Natural killer cell (primary cell): ENCODE results near the gene MARCHF3. TPM values are rescaled to one million over a fixed set of nuclear protein-coding genes. Genes with fewer than 3 reads are reported as not detected.
"Not testable (repeated sequence)": the region's sequence is repeated elsewhere in the genome, so short reads cannot be mapped to it uniquely, and the experiment has no call there.

Experiments used
- ATAC-seq, 3 donors: fragments of 150-1000 bp in 2 of 3; fragments of 200-7000 bp in 1 of 3; cut with Tn5 transposase; 1 replicate in 1 of 3; 2 replicates in 2 of 3; pipeline ENCODE4 v1.10.0; 2021; ENCODE audit warnings: mild to moderate bottlenecking in 2 of 3, moderate library complexity in 2 of 3
- DNase-seq, 2 donors: peaks; one replicate each; pipeline versions ENCODE4 v3.0.0 to v3.0.0-alpha.2; 2013 to 2021; ENCODE audit warnings: mixed read lengths in 1 of 2
- H3K27ac ChIP-seq: one replicate; pipeline ENCODE4 v1.5.1; 2013; ENCODE audit warnings: mild to moderate bottlenecking, low read length
- H3K27me3 ChIP-seq: one replicate; pipeline ENCODE4 v1.6.1; 2013; ENCODE audit warnings: low read length; ENCODE audit not compliant: control insufficient read depth, insufficient read depth
- H3K36me3 ChIP-seq: one replicate; pipeline ENCODE4 v1.6.1; 2013; ENCODE audit warnings: low read length; ENCODE audit not compliant: control insufficient read depth, insufficient read depth
- H3K4me1 ChIP-seq: one replicate; pipeline ENCODE4 v1.6.1; 2013; ENCODE audit warnings: low read length; ENCODE audit not compliant: control insufficient read depth, insufficient read depth
- H3K4me3 ChIP-seq: one replicate; pipeline ENCODE4 v1.5.1; 2013; ENCODE audit warnings: low read length
- H3K9me3 ChIP-seq: one replicate; pipeline ENCODE4 v1.6.1; 2013; ENCODE audit warnings: low read length; ENCODE audit not compliant: control insufficient read depth, insufficient read depth
- H3K27ac Mint-ChIP-seq, 2 donors: one replicate each; pipeline ENCODE4 v1.8.0; 2022; ENCODE audit warnings: mild to moderate bottlenecking in 2 of 2, mixed read lengths in 2 of 2, moderate library complexity in 1 of 2
- H3K27me3 Mint-ChIP-seq, 2 donors: one replicate each; pipeline ENCODE4 v1.8.0; 2022; ENCODE audit warnings: low read depth in 2 of 2, mixed read lengths in 2 of 2
- H3K36me3 Mint-ChIP-seq: one replicate; pipeline ENCODE4 v1.8.0; 2022; ENCODE audit warnings: mixed read lengths
- H3K4me1 Mint-ChIP-seq, 2 donors: one replicate each; pipeline ENCODE4 v1.8.0; 2022; ENCODE audit warnings: mixed read lengths in 2 of 2
- H3K4me3 Mint-ChIP-seq: one replicate; pipeline ENCODE4 v1.8.0; 2022; ENCODE audit warnings: mild to moderate bottlenecking, moderate library complexity, mixed read lengths
- H3K9me3 Mint-ChIP-seq, 2 donors: one replicate each; pipeline ENCODE4 v1.8.0; 2022; ENCODE audit warnings: mixed read lengths in 2 of 2
- WGBS: methylation state at CpG from one replicate; pipeline ENCODE4 v1.1.7; 2013; ENCODE audit warnings: missing lambda C conversion rate; ENCODE audit not compliant: insufficient coverage; 5-methylcytosine and 5-hydroxymethylcytosine counted together
- intact Hi-C: fragments of 100-400 bp; cut with micrococcal nuclease; formaldehyde crosslinking; loops from one replicate; pipeline ENCODE4 v1.14.2; 2022
- total RNA-seq, 4 donors: library from RNA; stranded (reverse); fragments of 120-200 nt in 1 of 4; gene quantifications; one replicate each; pipeline versions ENCODE4 v1.2.3 to v1.2.4, GENCODE V29; 2013 to 2022
- TF ChIP-seq, protein P1 (sequence below): fragments of 200-600 bp; IDR thresholded peaks from one replicate; pipeline ENCODE4 v1.8.0; 2022; ENCODE audit warnings: antibody characterized with exemption

The MARCHF3 gene
- total RNA-seq, 3 donors from 2014 or later (not counting 1 experiment from before 2014, with no cell fraction given): 6.8 to 11.2 (median 8.9) TPM

DNA sequence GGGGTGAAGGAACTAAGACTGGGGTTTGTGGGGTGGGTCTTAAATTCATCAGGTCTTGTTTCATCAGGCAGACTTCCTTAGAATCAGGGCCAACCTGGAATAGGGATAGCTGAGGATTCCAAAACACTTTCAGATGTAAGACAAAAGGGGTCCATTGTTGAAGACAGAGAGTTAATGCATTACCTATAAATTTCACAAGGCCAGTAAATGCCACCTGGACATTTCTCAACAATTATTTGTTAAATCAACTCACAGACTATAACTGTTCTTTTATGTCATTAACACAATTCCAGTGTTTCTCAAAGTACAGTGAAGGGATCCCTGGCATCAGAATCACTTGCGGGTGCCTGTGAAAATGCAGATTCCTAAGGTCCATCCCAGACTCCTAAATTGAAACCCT lies 2.8 kb downstream of the MARCHF3 start:
- no peaks in the 10 kb centered on the region for H3K36me3 ChIP-seq
- no peak overlapping the region for H3K27ac ChIP-seq
- H3K27me3 Mint-ChIP-seq: peaks cover 0 to 10% of the 10 kb centered on the region in 2 donors
- no peak for DNase-seq
- 94% methylated on average over 1 of the region's 1 CpG for WGBS
- intact Hi-C loops: no loop called here
- no peak overlapping the region for H3K27ac Mint-ChIP-seq
- no peaks in the 10 kb centered on the region for H3K9me3 Mint-ChIP-seq
- H3K4me3 ChIP-seq: no peak overlapping the region
- TF ChIP-seq, protein P1, sequence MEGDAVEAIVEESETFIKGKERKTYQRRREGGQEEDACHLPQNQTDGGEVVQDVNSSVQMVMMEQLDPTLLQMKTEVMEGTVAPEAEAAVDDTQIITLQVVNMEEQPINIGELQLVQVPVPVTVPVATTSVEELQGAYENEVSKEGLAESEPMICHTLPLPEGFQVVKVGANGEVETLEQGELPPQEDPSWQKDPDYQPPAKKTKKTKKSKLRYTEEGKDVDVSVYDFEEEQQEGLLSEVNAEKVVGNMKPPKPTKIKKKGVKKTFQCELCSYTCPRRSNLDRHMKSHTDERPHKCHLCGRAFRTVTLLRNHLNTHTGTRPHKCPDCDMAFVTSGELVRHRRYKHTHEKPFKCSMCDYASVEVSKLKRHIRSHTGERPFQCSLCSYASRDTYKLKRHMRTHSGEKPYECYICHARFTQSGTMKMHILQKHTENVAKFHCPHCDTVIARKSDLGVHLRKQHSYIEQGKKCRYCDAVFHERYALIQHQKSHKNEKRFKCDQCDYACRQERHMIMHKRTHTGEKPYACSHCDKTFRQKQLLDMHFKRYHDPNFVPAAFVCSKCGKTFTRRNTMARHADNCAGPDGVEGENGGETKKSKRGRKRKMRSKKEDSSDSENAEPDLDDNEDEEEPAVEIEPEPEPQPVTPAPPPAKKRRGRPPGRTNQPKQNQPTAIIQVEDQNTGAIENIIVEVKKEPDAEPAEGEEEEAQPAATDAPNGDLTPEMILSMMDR: no peak
- H3K9me3 ChIP-seq: no peaks in the 10 kb centered on the region
- H3K4me1 Mint-ChIP-seq: peaks cover 14 to 24% of the 10 kb centered on the region in 2 donors
- H3K27me3 ChIP-seq: peaks cover 3% of the 10 kb centered on the region
- peaks cover 22% of the 10 kb centered on the region for H3K4me1 ChIP-seq
- no peak overlapping the region for H3K4me3 Mint-ChIP-seq
- no peaks in the 10 kb centered on the region for H3K36me3 Mint-ChIP-seq
- no peak for ATAC-seq

DNA sequence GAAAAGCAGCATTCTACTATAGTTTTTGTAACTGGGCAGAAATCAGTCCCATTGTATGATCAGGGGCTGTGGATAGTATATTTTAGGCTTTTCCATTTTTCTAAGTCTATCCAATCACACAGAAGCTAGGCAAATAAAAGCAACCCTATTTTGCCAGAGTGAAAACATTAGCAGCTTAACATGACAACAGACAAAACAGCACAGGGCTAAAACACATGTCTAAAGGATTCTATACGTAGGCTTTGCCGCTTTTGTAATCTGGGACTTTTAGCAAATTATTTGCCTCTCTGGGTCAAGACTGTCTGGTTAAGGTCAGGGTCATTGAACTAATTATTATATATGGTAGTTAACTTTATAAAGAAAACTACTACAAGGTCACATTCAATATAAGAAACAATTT lies 4.2 kb downstream of the MARCHF3 start:
- Histone ChIP-seq H3K27ac (no peak overlapping the region), H3K27me3 (no peaks in the 10 kb centered on the region), H3K9me3 (no peaks in the 10 kb centered on the region), H3K36me3 (no peaks in the 10 kb centered on the region), H3K4me3 (no peak overlapping the region), H3K4me1 (peaks cover 12% of the 10 kb centered on the region)
- no peak overlapping the region for H3K27ac Mint-ChIP-seq
- intact Hi-C loops: no loop called here
- H3K27me3 Mint-ChIP-seq: peaks cover 0 to 10% of the 10 kb centered on the region in 2 donors
- H3K9me3 Mint-ChIP-seq: no peaks in the 10 kb centered on the region
- peaks cover 14 to 17% of the 10 kb centered on the region in 2 donors for H3K4me1 Mint-ChIP-seq
- TF ChIP-seq, protein P1: no peak
- ATAC-seq (no peak), DNase-seq (no peak)
- H3K4me3 Mint-ChIP-seq: no peak overlapping the region
- H3K36me3 Mint-ChIP-seq: no peaks in the 10 kb centered on the region
- no CpG with 5 or more reads among the region's 2 CpGs for WGBS

DNA sequence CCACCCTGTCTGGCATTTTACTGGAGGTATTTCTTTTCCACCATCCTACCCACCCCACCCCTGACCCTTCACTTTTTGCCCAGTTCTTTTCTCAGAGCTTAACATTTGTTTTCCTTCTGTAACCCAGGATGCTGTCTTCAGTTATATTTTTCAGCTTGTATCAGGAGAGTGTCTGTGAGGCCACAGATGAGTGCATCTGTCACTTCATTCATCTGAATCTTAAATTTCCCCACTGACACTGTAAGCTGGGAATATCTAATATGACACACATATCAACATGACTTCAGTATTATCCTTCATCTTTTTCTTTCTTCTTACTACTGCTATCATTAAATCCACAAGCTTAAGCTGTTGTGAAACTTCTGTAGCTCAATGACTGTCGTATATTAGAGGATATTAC lies 4.9 kb downstream of the MARCHF3 start:
- WGBS: 83% methylated on average over 1 of the region's 1 CpG
- no peak overlapping the region for H3K27ac ChIP-seq

DNA sequence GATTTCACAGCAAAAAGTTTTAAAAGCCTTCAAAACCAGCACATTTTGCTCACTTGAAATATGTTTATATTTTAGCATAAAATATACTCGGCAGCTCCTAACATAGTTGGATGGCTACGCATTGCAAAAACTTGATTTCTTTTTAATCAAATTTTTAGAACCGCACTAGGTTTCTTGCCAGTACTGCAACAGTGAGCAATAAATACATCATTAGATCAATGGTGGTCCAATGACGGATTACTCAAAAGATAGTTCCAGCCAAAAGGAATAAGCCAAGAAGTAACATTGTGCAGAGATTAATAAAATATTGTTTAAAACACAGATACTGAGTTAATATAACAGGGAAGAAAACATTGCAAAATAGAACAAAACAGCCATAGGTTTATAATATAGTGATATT lies 5.5 kb downstream of the MARCHF3 start:
- H3K4me1 Mint-ChIP-seq: peaks cover 14 to 15% of the 10 kb centered on the region in 2 donors

More for the DNA sequence above, 4.9 kb downstream of the MARCHF3 start:
- Histone ChIP-seq H3K4me3 (no peak overlapping the region), H3K4me1 (peaks cover 9% of the 10 kb centered on the region), H3K27me3 (no peaks in the 10 kb centered on the region), H3K9me3 (no peaks in the 10 kb centered on the region), H3K36me3 (no peaks in the 10 kb centered on the region)
- intact Hi-C loops: no loop called here
- Mint-ChIP-seq H3K27me3 (peaks cover 0 to 10% of the 10 kb centered on the region in 2 donors), H3K9me3 (no peaks in the 10 kb centered on the region), H3K4me1 (peaks cover 14 to 16% of the 10 kb centered on the region in 2 donors), H3K36me3 (no peaks in the 10 kb centered on the region), H3K4me3 (no peak overlapping the region), H3K27ac (no peak overlapping the region)
- ATAC-seq: no peak
- no peak for DNase-seq
- TF ChIP-seq, protein P1: no peak

DNA sequence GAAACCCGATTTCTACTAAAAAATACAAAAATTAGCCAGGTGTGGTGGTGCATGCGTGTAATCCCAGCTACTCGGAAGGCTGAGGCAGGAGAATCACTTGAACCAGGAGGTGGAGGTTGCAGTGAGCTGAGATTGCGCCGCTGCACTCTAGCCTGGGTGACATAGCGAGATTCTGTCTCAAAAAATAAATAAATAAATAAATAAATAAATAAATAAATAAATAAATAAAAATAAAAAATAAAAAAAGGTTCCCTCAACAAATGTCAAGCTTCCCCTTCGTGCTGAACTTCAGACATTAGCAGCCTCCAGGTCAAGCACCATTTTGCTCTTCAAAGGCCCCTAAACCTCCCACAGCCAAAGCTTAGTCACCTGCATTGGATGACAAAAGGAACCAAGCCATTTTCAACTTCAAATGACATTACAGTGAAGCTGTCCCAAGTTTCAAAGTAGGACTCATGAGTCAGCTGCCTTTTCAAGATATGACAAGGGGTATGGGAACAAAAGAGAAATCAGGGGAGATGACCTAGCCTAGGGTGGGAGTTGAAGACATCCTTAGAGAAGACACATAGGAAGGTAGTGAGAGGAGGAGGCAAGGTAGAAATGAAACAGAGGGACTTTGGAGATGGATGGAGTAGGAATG lies 6.7 kb downstream of the MARCHF3 start:
- H3K36me3 ChIP-seq, H3K4me3 Mint-ChIP-seq, ATAC-seq, H3K9me3 ChIP-seq, H3K27ac ChIP-seq, H3K27me3 ChIP-seq, H3K4me3 ChIP-seq, H3K36me3 Mint-ChIP-seq, H3K9me3 Mint-ChIP-seq, DNase-seq, intact Hi-C loops, H3K27me3 Mint-ChIP-seq, H3K27ac Mint-ChIP-seq, H3K4me1 ChIP-seq, H3K4me1 Mint-ChIP-seq: not testable (repeated sequence)
- 94% methylated on average over 4 of the region's 7 CpGs for WGBS

More for the DNA sequence above, 5.5 kb downstream of the MARCHF3 start:
- intact Hi-C loops: no loop called here
- Histone ChIP-seq H3K4me3 (no peak overlapping the region), H3K27ac (no peak overlapping the region), H3K36me3 (no peaks in the 10 kb centered on the region), H3K27me3 (no peaks in the 10 kb centered on the region), H3K4me1 (peaks cover 9% of the 10 kb centered on the region), H3K9me3 (no peaks in the 10 kb centered on the region)
- no peaks in the 10 kb centered on the region for H3K9me3 Mint-ChIP-seq
- H3K27me3 Mint-ChIP-seq: peaks cover 0 to 10% of the 10 kb centered on the region in 2 donors
- H3K4me3 Mint-ChIP-seq: no peak overlapping the region
- no peak overlapping the region for H3K27ac Mint-ChIP-seq
- no peaks in the 10 kb centered on the region for H3K36me3 Mint-ChIP-seq
- DNase-seq (no peak), ATAC-seq (no peak)
- 83% methylated on average over 4 of the region's 4 CpGs for WGBS
- TF ChIP-seq, protein P1: no peak
